HepG2 (cell line): ENCODE measurements around the gene LYPD3. TPM values are rescaled to one million over a fixed set of nuclear protein-coding genes. Genes with fewer than 3 reads are reported as not detected.
A peak's percentile ranks its signal among the peaks of the same experiment; 100 is the strongest.

ENCODE experiments used
- BCLAF1 ChIP-seq: fragments of 450-650 bp; IDR thresholded peaks from 2 replicates; pipeline ENCODE4 v1.6.1; 2017; ENCODE audit warnings: mild to moderate bottlenecking
- HOXA7 ChIP-seq: sonication (generic); formaldehyde crosslinking; IDR thresholded peaks from 2 replicates; pipeline ENCODE4 v1.8.1; 2022; ENCODE audit warnings: mild to moderate bottlenecking, missing genetic modification reagents, moderate library complexity
- JUND ChIP-seq: sonication (generic); formaldehyde crosslinking; IDR thresholded peaks from 2 replicates; pipeline ENCODE4 v1.8.0; 2022; ENCODE audit warnings: mild to moderate bottlenecking, missing genetic modification reagents
- KAT7 ChIP-seq: IDR thresholded peaks from 2 replicates; pipeline ENCODE4 v1.6.1; 2018; ENCODE audit warnings: borderline replicate concordance, missing compliant biosample characterization
- NCOA2 ChIP-seq: sonication (generic); formaldehyde crosslinking; IDR thresholded peaks from 2 replicates; pipeline ENCODE4 v1.8.0; 2022; ENCODE audit warnings: inconsistent platforms
- PTBP1 ChIP-seq: fragments of 200-400 bp; formaldehyde crosslinking; IDR thresholded peaks from 2 replicates; pipeline ENCODE4 v1.6.1; 2018; ENCODE audit warnings: low read length, low read depth; ENCODE audit not compliant: poor library complexity, severe bottlenecking
- SMAD3 ChIP-seq: sonication (generic); formaldehyde crosslinking; IDR thresholded peaks from 2 replicates; pipeline ENCODE4 v1.4.0; 2020; ENCODE audit warnings: missing genetic modification reagents
- TCF12 ChIP-seq, 2 experiments: fragments of 450-650 bp in 1 of 2; sonication (generic) in 1 of 2; formaldehyde crosslinking in 1 of 2; IDR thresholded peaks; 2 replicates each; pipeline versions ENCODE4 v1.6.1 to v1.8.0; 2017 to 2022; ENCODE audit warnings: antibody characterized with exemption in 1 of 2, mild to moderate bottlenecking in 1 of 2, missing genetic modification reagents in 1 of 2, moderate library complexity in 1 of 2
- TSC22D2 ChIP-seq: sonication (generic); formaldehyde crosslinking; IDR thresholded peaks from 2 replicates; pipeline ENCODE4 v1.5.1; 2020; ENCODE audit warnings: missing genetic modification reagents, mild to moderate bottlenecking, borderline replicate concordance
- YEATS2 ChIP-seq: sonication (generic); formaldehyde crosslinking; IDR thresholded peaks from 2 replicates; pipeline ENCODE4 v1.4.0; 2020; ENCODE audit warnings: missing genetic modification reagents, borderline replicate concordance
- ZMAT3 ChIP-seq: sonication (generic); formaldehyde crosslinking; conservative IDR thresholded peaks from 2 replicates; pipeline ENCODE4 v1.7.0; 2021; ENCODE audit warnings: missing genetic modification reagents
- ZNF124 ChIP-seq: sonication (generic); formaldehyde crosslinking; IDR thresholded peaks from 2 replicates; pipeline ENCODE4 v1.4.0; 2020; ENCODE audit warnings: missing genetic modification reagents
- ZNF335 ChIP-seq: sonication (generic); formaldehyde crosslinking; IDR thresholded peaks from 2 replicates; pipeline ENCODE4 v1.4.0; 2020; ENCODE audit warnings: missing genetic modification reagents
- ZNF350 ChIP-seq: sonication (generic); formaldehyde crosslinking; IDR thresholded peaks from 2 replicates; pipeline ENCODE4 v1.4.0; 2020; ENCODE audit warnings: mild to moderate bottlenecking, low read depth, missing genetic modification reagents, borderline replicate concordance
- ZNF543 ChIP-seq: sonication (generic); formaldehyde crosslinking; IDR thresholded peaks from 2 replicates; pipeline ENCODE4 v1.4.0; 2020; ENCODE audit warnings: mild to moderate bottlenecking, missing genetic modification reagents
- ZNF670 ChIP-seq: sonication (generic); formaldehyde crosslinking; IDR thresholded peaks from 2 replicates; pipeline ENCODE4 v1.8.0; 2022; ENCODE audit warnings: mild to moderate bottlenecking, missing genetic modification reagents, borderline replicate concordance
- ZNF75D ChIP-seq: sonication (generic); formaldehyde crosslinking; IDR thresholded peaks from 2 replicates; pipeline ENCODE4 v1.8.1; 2023; ENCODE audit warnings: missing genetic modification reagents, mild to moderate bottlenecking, borderline replicate concordance
- polyA plus RNA-seq, 8 experiments: library from polyadenylated mRNA; depleted of rRNA in 3 of 8; stranded (reverse) in 7 of 8; unstranded in 1 of 8; fragments of >200 nt; fragmentation: Illumina TruSeq in 4 of 8; extraction: Trizol in 4 of 8; gene quantifications; 2 replicates each; pipeline versions ENCODE4 v1.2.1 to v1.2.3, GENCODE V29; 2011 to 2016; ENCODE audit warnings: low read depth in 4 of 8, missing spikeins in 1 of 8, mixed read lengths in 1 of 8; ENCODE audit not compliant: insufficient read depth in 1 of 8
- total RNA-seq, 5 experiments: library from RNA; depleted of rRNA; stranded (reverse); fragments of >200 nt; fragmentation: Illumina TruSeq; extraction: Trizol; gene quantifications; 2 replicates each; pipeline ENCODE4 v1.2.3, GENCODE V29; 2016; ENCODE audit warnings: low read depth in 1 of 5
- TF ChIP-seq, protein P1 (sequence below): sonication (generic); formaldehyde crosslinking; IDR thresholded peaks from 2 replicates; pipeline ENCODE4 v1.8.1; 2023; ENCODE audit warnings: missing genetic modification reagents, inconsistent platforms, borderline replicate concordance
- TF ChIP-seq, protein P2 (sequence below): sonication (generic); formaldehyde crosslinking; IDR thresholded peaks from 2 replicates; pipeline ENCODE4 v1.5.0; 2020; ENCODE audit warnings: mild to moderate bottlenecking, missing genetic modification reagents, moderate library complexity
- TF ChIP-seq, protein P3 (sequence below): IDR thresholded peaks from 2 replicates; pipeline ENCODE4 v1.6.1; 2016; ENCODE audit warnings: low read depth, control low read depth
- TF ChIP-seq, protein P4 (sequence below): sonication (generic); formaldehyde crosslinking; IDR thresholded peaks from 2 replicates; pipeline ENCODE4 v1.4.0; 2020; ENCODE audit warnings: missing genetic modification reagents

LYPD3 gene
- total and polyA plus RNA-seq, 2 of the 13 experiments (the other 11 are each of a cell fraction or from before 2014, with no cell fraction given): 0.51 to 1.5 TPM

GRCh38 chr19:43499042-43499441 is 33.6 kb upstream of the LYPD3 start (continued):
- TF ChIP-seq PTBP1 (no peak), SMAD3 (CRISPR knock-in tag) (no peak), ZNF124 (CRISPR knock-in tag) (no peak), KAT7 (CRISPR knock-in tag) (peak; percentile 73; the same call in 1 of the 2 replicates), ZNF670 (CRISPR knock-in tag) (no peak), ZNF350 (CRISPR knock-in tag) (peak; percentile 53; the same call in 1 of the 2 replicates), JUND (CRISPR knock-in tag) (no peak), TSC22D2 (peak; percentile 29; the same call in 1 of the 2 replicates), NCOA2 (CRISPR knock-in tag) (peak; percentile 70), ZNF543 (CRISPR knock-in tag) (peak; percentile 39; the same call in 1 of the 2 replicates), HOXA7 (CRISPR knock-in tag) (no peak), ZMAT3 (CRISPR knock-in tag) (no peak), ZNF75D (CRISPR knock-in tag) (no peak), BCLAF1 (no peak), YEATS2 (CRISPR knock-in tag) (no peak), ZNF335 (CRISPR knock-in tag) (no peak), TCF12 (IDR thresholded peaks at IDR 0.05) (no peak), TCF12 (CRISPR knock-in tag; IDR thresholded peaks at IDR 0.05) (no peak)
- TF ChIP-seq, protein P1, sequence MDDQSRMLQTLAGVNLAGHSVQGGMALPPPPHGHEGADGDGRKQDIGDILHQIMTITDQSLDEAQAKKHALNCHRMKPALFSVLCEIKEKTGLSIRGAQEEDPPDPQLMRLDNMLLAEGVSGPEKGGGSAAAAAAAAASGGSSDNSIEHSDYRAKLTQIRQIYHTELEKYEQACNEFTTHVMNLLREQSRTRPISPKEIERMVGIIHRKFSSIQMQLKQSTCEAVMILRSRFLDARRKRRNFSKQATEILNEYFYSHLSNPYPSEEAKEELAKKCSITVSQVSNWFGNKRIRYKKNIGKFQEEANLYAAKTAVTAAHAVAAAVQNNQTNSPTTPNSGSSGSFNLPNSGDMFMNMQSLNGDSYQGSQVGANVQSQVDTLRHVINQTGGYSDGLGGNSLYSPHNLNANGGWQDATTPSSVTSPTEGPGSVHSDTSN (CRISPR knock-in tag): no peak
- TF ChIP-seq, protein P2, sequence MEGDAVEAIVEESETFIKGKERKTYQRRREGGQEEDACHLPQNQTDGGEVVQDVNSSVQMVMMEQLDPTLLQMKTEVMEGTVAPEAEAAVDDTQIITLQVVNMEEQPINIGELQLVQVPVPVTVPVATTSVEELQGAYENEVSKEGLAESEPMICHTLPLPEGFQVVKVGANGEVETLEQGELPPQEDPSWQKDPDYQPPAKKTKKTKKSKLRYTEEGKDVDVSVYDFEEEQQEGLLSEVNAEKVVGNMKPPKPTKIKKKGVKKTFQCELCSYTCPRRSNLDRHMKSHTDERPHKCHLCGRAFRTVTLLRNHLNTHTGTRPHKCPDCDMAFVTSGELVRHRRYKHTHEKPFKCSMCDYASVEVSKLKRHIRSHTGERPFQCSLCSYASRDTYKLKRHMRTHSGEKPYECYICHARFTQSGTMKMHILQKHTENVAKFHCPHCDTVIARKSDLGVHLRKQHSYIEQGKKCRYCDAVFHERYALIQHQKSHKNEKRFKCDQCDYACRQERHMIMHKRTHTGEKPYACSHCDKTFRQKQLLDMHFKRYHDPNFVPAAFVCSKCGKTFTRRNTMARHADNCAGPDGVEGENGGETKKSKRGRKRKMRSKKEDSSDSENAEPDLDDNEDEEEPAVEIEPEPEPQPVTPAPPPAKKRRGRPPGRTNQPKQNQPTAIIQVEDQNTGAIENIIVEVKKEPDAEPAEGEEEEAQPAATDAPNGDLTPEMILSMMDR: no peak
- TF ChIP-seq, protein P3, sequence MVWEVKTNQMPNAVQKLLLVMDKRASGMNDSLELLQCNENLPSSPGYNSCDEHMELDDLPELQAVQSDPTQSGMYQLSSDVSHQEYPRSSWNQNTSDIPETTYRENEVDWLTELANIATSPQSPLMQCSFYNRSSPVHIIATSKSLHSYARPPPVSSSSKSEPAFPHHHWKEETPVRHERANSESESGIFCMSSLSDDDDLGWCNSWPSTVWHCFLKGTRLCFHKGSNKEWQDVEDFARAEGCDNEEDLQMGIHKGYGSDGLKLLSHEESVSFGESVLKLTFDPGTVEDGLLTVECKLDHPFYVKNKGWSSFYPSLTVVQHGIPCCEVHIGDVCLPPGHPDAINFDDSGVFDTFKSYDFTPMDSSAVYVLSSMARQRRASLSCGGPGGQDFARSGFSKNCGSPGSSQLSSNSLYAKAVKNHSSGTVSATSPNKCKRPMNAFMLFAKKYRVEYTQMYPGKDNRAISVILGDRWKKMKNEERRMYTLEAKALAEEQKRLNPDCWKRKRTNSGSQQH (CRISPR knock-in tag): no peak
- TF ChIP-seq, protein P4, sequence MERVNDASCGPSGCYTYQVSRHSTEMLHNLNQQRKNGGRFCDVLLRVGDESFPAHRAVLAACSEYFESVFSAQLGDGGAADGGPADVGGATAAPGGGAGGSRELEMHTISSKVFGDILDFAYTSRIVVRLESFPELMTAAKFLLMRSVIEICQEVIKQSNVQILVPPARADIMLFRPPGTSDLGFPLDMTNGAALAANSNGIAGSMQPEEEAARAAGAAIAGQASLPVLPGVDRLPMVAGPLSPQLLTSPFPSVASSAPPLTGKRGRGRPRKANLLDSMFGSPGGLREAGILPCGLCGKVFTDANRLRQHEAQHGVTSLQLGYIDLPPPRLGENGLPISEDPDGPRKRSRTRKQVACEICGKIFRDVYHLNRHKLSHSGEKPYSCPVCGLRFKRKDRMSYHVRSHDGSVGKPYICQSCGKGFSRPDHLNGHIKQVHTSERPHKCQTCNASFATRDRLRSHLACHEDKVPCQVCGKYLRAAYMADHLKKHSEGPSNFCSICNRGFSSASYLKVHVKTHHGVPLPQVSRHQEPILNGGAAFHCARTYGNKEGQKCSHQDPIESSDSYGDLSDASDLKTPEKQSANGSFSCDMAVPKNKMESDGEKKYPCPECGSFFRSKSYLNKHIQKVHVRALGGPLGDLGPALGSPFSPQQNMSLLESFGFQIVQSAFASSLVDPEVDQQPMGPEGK (CRISPR knock-in tag): peak; percentile 74
